H1 (cell line): ENCODE results near the gene TPRA1. TPM values are rescaled to one million over a fixed set of nuclear protein-coding genes. Genes with fewer than 3 reads are reported as not detected.
A peak's percentile ranks its signal among the peaks of the same experiment; 100 is the strongest.

ENCODE experiments used
- CTCF ChIA-PET: fragments of 300-600 bp; sonication (Branson Sonifier 250); formaldehyde crosslinking; loops from one replicate; lab custom pipeline; 2021; ENCODE audit not compliant: partially characterized antibody; lab: Charles Lee
- POLR2A ChIA-PET: fragments of 300-600 bp; sonication (Branson Sonifier 250); formaldehyde crosslinking; loops from one replicate; lab custom pipeline; 2021; ENCODE audit warnings: inconsistent platforms; ENCODE audit not compliant: partially characterized antibody; lab: Charles Lee
- DNase-seq, 2 experiments: peaks; one replicate each; pipeline versions ENCODE4 v3.0.0 to v3.0.0-alpha.2; 2010 to 2022; ENCODE audit warnings: low spot score in 2 of 2, low read depth in 1 of 2, mixed read lengths in 1 of 2
- FAIRE-seq: peaks from 2 replicates; lab custom pipeline; 2011; peaks lifted over from hg19 to GRCh38; lab: Jason Lieb, UNC
- H2AFZ ChIP-seq: 2 replicates; pipeline ENCODE4 v1.8.1; 2012; ENCODE audit warnings: low read length, inconsistent platforms
- H2AK5ac ChIP-seq: 2 replicates; pipeline ENCODE4 v1.6.1; 2013; ENCODE audit warnings: low read depth, low read length
- H2BK120ac ChIP-seq: replicated peaks from 2 replicates; pipeline ENCODE3; 2013; ENCODE audit warnings: low read depth, low read length, inconsistent platforms
- H2BK12ac ChIP-seq: 2 replicates; pipeline ENCODE4 v1.6.1; 2013; ENCODE audit warnings: low read depth, low read length
- H2BK15ac ChIP-seq: 2 replicates; pipeline ENCODE4 v1.6.1; 2013; ENCODE audit warnings: low read length
- H2BK20ac ChIP-seq: 2 replicates; pipeline ENCODE4 v1.6.1; 2013; ENCODE audit warnings: low read length
- H2BK5ac ChIP-seq: 2 replicates; pipeline ENCODE4 v1.6.1; 2013; ENCODE audit warnings: low read depth, low read length
- H3K14ac ChIP-seq: 2 replicates; pipeline ENCODE4 v1.6.1; 2013; ENCODE audit warnings: inconsistent platforms; ENCODE audit not compliant: insufficient read length
- H3K18ac ChIP-seq: 2 replicates; pipeline ENCODE4 v1.6.1; 2013; ENCODE audit warnings: low read length; ENCODE audit errors: extremely low read depth
- H3K23ac ChIP-seq: 2 replicates; pipeline ENCODE4 v1.6.1; 2013; ENCODE audit warnings: inconsistent platforms; ENCODE audit not compliant: insufficient read length
- H3K23me2 ChIP-seq: 2 replicates; pipeline ENCODE4 v1.6.1; 2013; ENCODE audit warnings: low read depth, low read length
- H3K27ac ChIP-seq: 2 replicates; pipeline ENCODE4 v1.6.1; 2011; ENCODE audit warnings: low read depth, low read length, inconsistent platforms
- H3K27me3 ChIP-seq, 4 experiments: replicated peaks in 1 of 4; 1 replicate in 1 of 4; 2 replicates in 3 of 4; pipeline versions ENCODE4 v1.6.1 to v1.8.1; 2011 to 2013; ENCODE audit warnings: low read length in 3 of 4, mild to moderate bottlenecking in 3 of 4, inconsistent platforms in 2 of 4, mixed read lengths in 2 of 4, moderate library complexity in 1 of 4; ENCODE audit not compliant: control insufficient read depth in 3 of 4, insufficient read depth in 3 of 4; ENCODE audit errors: extremely low read depth in 1 of 4
- H3K36me3 ChIP-seq, 4 experiments: 2 replicates each; pipeline versions ENCODE4 v1.6.1 to v1.8.1; 2011 to 2013; ENCODE audit warnings: mild to moderate bottlenecking in 4 of 4, low read length in 3 of 4, moderate library complexity in 2 of 4, control low read depth in 1 of 4, inconsistent platforms in 1 of 4; ENCODE audit not compliant: insufficient read depth in 4 of 4, control insufficient read depth in 2 of 4
- H3K4ac ChIP-seq: replicated peaks from 2 replicates; pipeline ENCODE3; 2013; ENCODE audit warnings: low read length, low read depth, mixed read lengths, inconsistent platforms; ENCODE audit not compliant: insufficient read length
- H3K4me1 ChIP-seq, 4 experiments: replicated peaks in 1 of 4; 1 replicate in 1 of 4; 2 replicates in 3 of 4; pipeline versions ENCODE4 v1.6.1 to v1.8.1; 2011 to 2013; ENCODE audit warnings: low read length in 3 of 4, inconsistent platforms in 2 of 4, mixed read lengths in 1 of 4; ENCODE audit not compliant: insufficient read depth in 4 of 4, control insufficient read depth in 3 of 4
- H3K4me2 ChIP-seq, 2 experiments: 2 replicates each; pipeline versions ENCODE4 v1.6.1 to v1.8.1; 2011 to 2013; ENCODE audit warnings: low read depth in 2 of 2, low read length in 2 of 2, control low read depth in 1 of 2, inconsistent platforms in 1 of 2, mild to moderate bottlenecking in 1 of 2; ENCODE audit not compliant: insufficient read depth in 1 of 2
- H3K4me3 ChIP-seq, 4 experiments: fragments of 200-600, 300-600 bp in 1 of 4; sonication (generic), shearing (Covaris generic), sonication (Bioruptor Twin) in 1 of 4; 2 replicates each; pipeline versions ENCODE4 v1.5.1 to v1.8.1; 2011 to 2016; ENCODE audit warnings: low read length in 4 of 4, low read depth in 3 of 4, control low read depth in 2 of 4, inconsistent platforms in 2 of 4, mild to moderate bottlenecking in 2 of 4, mixed read lengths in 1 of 4, moderate library complexity in 1 of 4; ENCODE audit not compliant: insufficient read depth in 2 of 4; ENCODE audit errors: extremely low read depth in 1 of 4
- H3K56ac ChIP-seq: replicated peaks from 2 replicates; pipeline ENCODE3; 2013; ENCODE audit warnings: low read depth, mild to moderate bottlenecking, mixed read lengths, low read length, inconsistent platforms; ENCODE audit not compliant: insufficient read length
- H3K79me1 ChIP-seq: 2 replicates; pipeline ENCODE4 v1.6.1; 2013; ENCODE audit warnings: low read depth, low read length, control low read depth
- H3K79me2 ChIP-seq, 2 experiments: 2 replicates each; pipeline versions ENCODE4 v1.6.1 to v1.8.1; 2012 to 2013; ENCODE audit warnings: low read length in 2 of 2, mild to moderate bottlenecking in 2 of 2, inconsistent platforms in 1 of 2; ENCODE audit not compliant: insufficient read depth in 2 of 2, control insufficient read depth in 1 of 2
- H3K9ac ChIP-seq, 4 experiments: replicated peaks in 1 of 4; 1 replicate in 1 of 4; 2 replicates in 3 of 4; pipeline versions ENCODE4 v1.6.1 to v1.8.1; 2011 to 2013; ENCODE audit warnings: low read depth in 3 of 4, low read length in 3 of 4, control low read depth in 2 of 4, mild to moderate bottlenecking in 2 of 4, moderate library complexity in 2 of 4, inconsistent platforms in 1 of 4; ENCODE audit errors: extremely low read depth in 1 of 4
- H3K9me3 ChIP-seq, 2 experiments: 2 replicates each; pipeline versions ENCODE4 v1.6.1 to v1.8.1; 2012 to 2013; ENCODE audit warnings: mild to moderate bottlenecking in 2 of 2, moderate library complexity in 2 of 2, control low read depth in 1 of 2, inconsistent platforms in 1 of 2, low read depth in 1 of 2, low read length in 1 of 2, mixed read lengths in 1 of 2; ENCODE audit not compliant: insufficient read depth in 2 of 2
- H4K20me1 ChIP-seq, 2 experiments: replicated peaks in 1 of 2; 2 replicates each; pipeline versions ENCODE3 to v1.8.1; 2011 to 2013; ENCODE audit warnings: inconsistent platforms in 2 of 2, low read length in 2 of 2, mild to moderate bottlenecking in 1 of 2; ENCODE audit not compliant: insufficient read depth in 2 of 2, control insufficient read depth in 1 of 2
- H4K5ac ChIP-seq: 2 replicates; pipeline ENCODE4 v1.6.1; 2013; ENCODE audit warnings: low read length, low read depth, mixed read lengths, inconsistent platforms; ENCODE audit not compliant: insufficient read length
- H4K8ac ChIP-seq: 2 replicates; pipeline ENCODE4 v1.8.0; 2013; ENCODE audit warnings: mild to moderate bottlenecking, moderate library complexity, low read length, inconsistent platforms; ENCODE audit not compliant: insufficient read depth; ENCODE audit errors: extremely low read depth
- H4K91ac ChIP-seq: replicated peaks from 2 replicates; pipeline ENCODE3; 2013; ENCODE audit warnings: low read length, mixed read lengths, inconsistent platforms; ENCODE audit not compliant: insufficient read length
- CHD1 ChIP-seq: IDR thresholded peaks from 2 replicates; pipeline ENCODE4 v1.6.1; 2012; ENCODE audit warnings: low read depth, low read length, improper control_type of control experiment
- SUZ12 ChIP-seq: fragments of 200-600 bp; sonication (generic); IDR thresholded peaks from 2 replicates; pipeline ENCODE4 v1.6.1; 2012; ENCODE audit warnings: mild to moderate bottlenecking, inconsistent platforms, low read length, moderate library complexity, mixed read lengths
- WGBS, 2 experiments: shearing (Covaris generic) in 1 of 2; methylation state at CpG; one replicate each; pipeline versions ENCODE4 v1.1.6 to v1.1.7; 2013 to 2015; ENCODE audit warnings: low lambda C conversion rate in 2 of 2, mixed read lengths in 2 of 2, inconsistent platforms in 1 of 2, low coverage in 1 of 2, missing lambda C conversion rate in 1 of 2; ENCODE audit not compliant: insufficient replicate concordance in 2 of 2, insufficient coverage in 1 of 2, insufficient read length in 1 of 2; ENCODE audit errors: extremely low coverage in 1 of 2, missing lambda C conversion rate in 1 of 2; 5-methylcytosine and 5-hydroxymethylcytosine counted together
- polyA plus RNA-seq, 7 experiments: library from polyadenylated mRNA; depleted of rRNA in 3 of 7; stranded (reverse) in 5 of 7; unstranded in 2 of 7; fragments of >200 nt in 5 of 7; fragments of 200-250 nt in 2 of 7; gene quantifications; 1 replicate in 5 of 7; 2 replicates in 1 of 7; 4 replicates in 1 of 7; pipeline versions ENCODE4 v1.2.1 to v1.2.3, GENCODE V29; 2011 to 2013; ENCODE audit warnings: missing spikeins in 2 of 7, mixed read lengths in 2 of 7
- total RNA-seq: library from RNA; stranded (reverse); fragmentation: NEBNext Ultra II Directional; extraction: Animal tissue kit (Norgen Biotek cat#: 25700); gene quantifications from 2 replicates; pipeline ENCODE4 v1.2.1, GENCODE V29; 2021

The TPRA1 gene
- total and polyA plus RNA-seq, 2 of the 8 experiments (the other 6 are each of a cell fraction or from before 2014, with no cell fraction given) = 18.8 to 38.5 TPM

DNA sequence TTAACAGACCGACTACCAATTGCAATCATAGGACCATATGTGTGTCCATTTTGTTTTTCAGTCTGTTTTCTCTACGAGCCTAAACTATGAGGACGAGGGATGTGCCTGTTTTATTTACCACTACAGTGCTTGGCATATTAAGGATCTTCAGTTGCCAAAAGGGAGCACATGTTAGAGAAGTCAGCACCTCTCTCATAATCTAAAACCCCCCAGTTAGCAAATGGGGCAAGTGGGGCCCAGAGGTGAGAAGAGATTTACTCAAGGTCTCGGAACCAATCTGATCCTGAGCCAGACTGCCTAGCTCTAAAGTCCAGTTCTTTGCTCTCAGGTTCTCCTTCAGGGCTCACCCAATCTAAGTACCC, 37.9 kb upstream of the TPRA1 start:
- Histone ChIP-seq H4K20me1 (peaks cover 6 to 9% of the 10 kb centered on the region in 2 experiments), H3K4me1 (peaks cover 0 to 7% (median 3%) of the 10 kb centered on the region in 4 experiments; a peak in 5 of 7 replicates), H2BK20ac (no peak overlapping the region), H3K4me3 (no peak overlapping the region), H4K91ac (no peak overlapping the region), H2BK5ac (no peak overlapping the region), H2AFZ (no peak overlapping the region), H3K27me3 (peaks cover 13 to 34% (median 29%) of the 10 kb centered on the region in 4 experiments), H2BK12ac (no peak overlapping the region; the same call in 1 of the 2 replicates), H3K56ac (no peak overlapping the region), H2AK5ac (no peak overlapping the region), H3K79me1 (no peaks in the 10 kb centered on the region), H3K23ac (no peak overlapping the region), H3K79me2 (no peaks in the 10 kb centered on the region), H4K5ac (no peak overlapping the region), H3K9me3 (peaks cover 7 to 9% of the 10 kb centered on the region in 2 experiments), H2BK120ac (no peak overlapping the region), H3K27ac (no peak overlapping the region), H2BK15ac (no peak overlapping the region), H3K4ac (no peak overlapping the region), H3K14ac (no peak overlapping the region), H3K18ac (no peak overlapping the region), H3K4me2 (no peak overlapping the region), H4K8ac (no peak overlapping the region), H3K36me3 (peaks cover 0 to 6% (median 0%) of the 10 kb centered on the region in 4 experiments; a peak in 2 of 8 replicates), H3K9ac (no peak overlapping the region), H3K23me2 (peaks cover 3% of the 10 kb centered on the region; the same call in 1 of the 2 replicates)
- ChIA-PET POLR2A (interaction anchor here (0.8 to 2.3 kb wide), 5 partner anchors 10 to 30 kb away, joined by 3 to 9 read pairs (median 4); partner anchors contain the start of gene MCM2), CTCF (interaction anchor here (1.3 to 1.5 kb wide), 2 partner anchors 24 to 42 kb away, joined by 3 to 4 read pairs; no protein-coding TSS in a partner anchor)
- DNase-seq (no peak), FAIRE-seq (no peak)
- 91% methylated on average over 4 of the region's 4 CpGs; no CpG with 5 or more reads in 1 of the 2 experiments for WGBS, 2 experiments
- TF ChIP-seq CHD1 (no peak), SUZ12 (0 out of 2 replicates have a peak, but pooled peaks have one; percentile 20)
